DMS79 (cell line): ENCODE measurements around the gene CARS1.

ENCODE experiments used
- DNase-seq: peaks from one replicate; lab custom pipeline; 2025; lab: John Stamatoyannopoulos, UW

The CARS1 gene

DNA sequence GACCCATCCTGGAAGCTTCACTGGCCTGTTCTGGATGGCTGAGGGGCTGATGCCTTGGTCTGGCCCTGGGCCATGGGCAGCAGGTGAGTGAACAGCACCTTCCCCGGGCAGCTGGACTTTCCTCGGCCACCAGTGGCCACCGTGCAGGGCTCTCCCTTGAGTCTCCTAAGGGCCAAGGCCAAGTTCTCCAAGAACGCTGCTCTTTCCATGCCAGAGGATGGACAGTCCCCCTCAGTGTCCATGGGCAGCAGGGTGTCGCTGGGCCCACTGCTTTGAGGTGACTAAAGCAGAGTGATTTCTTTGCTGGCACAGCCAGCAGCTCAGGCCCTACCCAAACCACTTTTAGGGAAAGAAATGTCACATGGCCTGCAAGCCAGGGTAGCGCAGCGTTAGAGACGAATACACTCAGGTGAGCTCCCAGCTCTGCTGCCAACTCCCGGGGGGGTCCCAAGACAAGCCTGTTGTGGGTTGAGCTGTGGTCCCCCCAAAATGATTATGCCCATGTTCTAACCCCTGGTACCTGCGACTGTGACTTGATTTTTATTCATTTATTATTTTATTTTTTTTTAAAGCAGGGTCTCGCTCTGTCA, 3.3 kb upstream of the CARS1 start:
- DNase-seq: no peak

DNA sequence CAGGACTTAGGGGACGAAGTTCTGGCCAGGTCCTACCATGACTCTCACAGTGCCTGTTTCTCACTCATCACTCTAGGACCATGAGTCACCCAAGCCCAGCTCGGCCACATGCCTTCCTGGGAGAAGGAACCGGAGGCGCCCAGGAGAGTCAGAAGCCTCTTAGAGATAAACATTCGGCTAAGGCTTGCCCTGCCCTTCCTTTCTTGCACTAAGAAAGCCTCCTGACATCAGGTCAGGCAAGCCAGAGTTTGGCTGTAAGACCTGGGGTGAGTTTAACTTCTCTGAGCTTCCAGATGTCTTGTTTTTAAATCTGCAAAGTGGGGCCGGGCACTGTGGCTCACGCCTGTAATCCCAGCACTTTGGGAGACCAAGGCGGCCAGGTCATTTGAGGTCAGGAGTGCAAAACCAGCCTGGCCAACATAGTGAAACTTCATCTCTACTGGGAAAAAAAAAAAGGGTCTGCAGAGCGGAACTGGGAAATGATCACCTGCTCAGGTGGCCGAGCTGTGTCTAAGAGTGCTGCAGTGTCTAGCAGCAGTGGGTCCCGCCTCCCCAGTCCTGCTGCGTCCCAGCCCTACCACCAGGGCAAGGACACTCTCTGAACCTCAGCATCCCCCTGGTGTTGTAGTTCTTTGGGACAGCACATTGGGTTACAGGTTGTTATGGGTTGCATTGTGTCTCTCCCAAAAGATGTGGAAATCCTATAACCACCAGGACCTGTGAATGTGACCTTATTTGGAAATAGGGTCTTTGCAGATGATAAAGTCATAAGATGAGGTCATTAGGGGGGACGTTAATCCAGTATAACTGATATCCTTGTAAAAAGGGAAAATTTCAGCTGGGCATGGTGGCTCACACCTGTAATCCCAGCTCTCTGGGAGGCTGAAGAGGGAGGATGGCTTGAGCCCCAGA, 1.8 kb upstream of the CARS1 start:
- no peak for DNase-seq

- DNase-seq: no peak
Observed at GRCh38 chr11:3056296-3057068, 741 bp downstream of the CARS1 start.

DNA sequence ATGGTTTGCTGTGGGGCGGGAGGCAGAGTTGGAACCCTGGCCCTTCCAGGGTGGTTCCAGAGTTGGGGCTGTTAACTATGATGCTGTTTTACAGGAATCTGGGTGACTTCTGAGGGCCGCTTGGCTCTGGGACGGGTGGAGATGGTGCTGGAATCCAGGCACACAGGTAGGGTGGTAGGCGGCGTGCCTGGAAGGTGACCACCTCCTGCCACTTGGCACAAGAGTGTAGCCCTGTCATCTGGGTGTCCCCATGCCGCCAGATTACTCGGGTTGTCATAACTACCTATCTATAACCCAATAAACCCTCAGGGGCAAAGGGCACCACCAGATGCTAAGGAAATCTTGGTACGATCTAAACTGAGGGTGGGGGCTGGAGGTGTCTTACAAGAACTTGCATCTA, 1.3 kb downstream of the CARS1 start:
- DNase-seq: no peak

GRCh38 chr11:3052567-3052966, 4.7 kb downstream of the CARS1 start:
- DNase-seq: peak; percentile 13

GRCh38 chr11:3052109-3052479, 5.1 kb downstream of the CARS1 start:
- DNase-seq: peak; percentile 84

DNA sequence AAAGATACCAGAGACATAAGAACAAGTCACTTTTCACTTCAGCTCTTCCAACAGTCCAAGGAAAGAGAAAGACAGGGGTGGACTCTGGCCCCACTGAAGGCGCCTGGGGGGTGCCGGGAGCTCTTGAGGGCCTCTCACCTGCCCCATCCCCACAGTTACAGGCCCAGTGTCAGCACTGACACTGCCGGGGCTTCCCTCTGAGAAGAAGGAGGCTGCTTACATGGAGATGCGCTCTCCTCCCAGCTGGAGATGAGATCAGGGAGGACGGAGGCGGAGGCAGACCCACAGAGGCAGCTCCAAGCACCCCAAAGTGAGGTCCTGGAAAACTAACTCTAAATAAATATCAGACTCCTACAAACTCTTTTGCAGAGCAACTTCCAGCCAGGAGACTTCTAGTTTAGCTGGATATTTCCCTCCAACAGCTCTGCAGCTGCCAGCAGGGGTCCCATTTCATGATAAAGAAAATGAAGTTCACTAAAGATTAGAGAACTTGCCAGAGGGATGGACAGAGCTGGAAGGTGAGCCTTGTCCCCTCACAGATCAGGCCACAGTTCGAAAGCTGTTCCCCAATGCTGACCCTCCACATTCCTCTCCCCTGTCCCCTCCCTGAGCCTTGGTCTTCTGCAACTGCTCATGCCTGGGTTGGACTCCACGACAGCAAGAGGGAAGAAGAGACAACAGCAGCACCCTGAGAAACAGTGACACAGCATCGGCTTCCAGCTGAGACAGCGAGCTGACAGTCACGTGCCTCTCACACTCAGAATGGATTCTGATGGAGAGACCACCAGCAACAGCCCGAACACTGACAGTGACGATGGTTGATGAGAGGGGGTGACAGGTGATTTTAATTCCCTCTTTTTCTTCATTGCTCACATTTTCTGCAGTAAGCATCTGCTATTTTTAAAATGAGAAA, 5.8 kb downstream of the CARS1 start:
- no peak for DNase-seq

GRCh38 chr11:3050386-3051195, 6.6 kb downstream of the CARS1 start:
- no peak for DNase-seq

DNA sequence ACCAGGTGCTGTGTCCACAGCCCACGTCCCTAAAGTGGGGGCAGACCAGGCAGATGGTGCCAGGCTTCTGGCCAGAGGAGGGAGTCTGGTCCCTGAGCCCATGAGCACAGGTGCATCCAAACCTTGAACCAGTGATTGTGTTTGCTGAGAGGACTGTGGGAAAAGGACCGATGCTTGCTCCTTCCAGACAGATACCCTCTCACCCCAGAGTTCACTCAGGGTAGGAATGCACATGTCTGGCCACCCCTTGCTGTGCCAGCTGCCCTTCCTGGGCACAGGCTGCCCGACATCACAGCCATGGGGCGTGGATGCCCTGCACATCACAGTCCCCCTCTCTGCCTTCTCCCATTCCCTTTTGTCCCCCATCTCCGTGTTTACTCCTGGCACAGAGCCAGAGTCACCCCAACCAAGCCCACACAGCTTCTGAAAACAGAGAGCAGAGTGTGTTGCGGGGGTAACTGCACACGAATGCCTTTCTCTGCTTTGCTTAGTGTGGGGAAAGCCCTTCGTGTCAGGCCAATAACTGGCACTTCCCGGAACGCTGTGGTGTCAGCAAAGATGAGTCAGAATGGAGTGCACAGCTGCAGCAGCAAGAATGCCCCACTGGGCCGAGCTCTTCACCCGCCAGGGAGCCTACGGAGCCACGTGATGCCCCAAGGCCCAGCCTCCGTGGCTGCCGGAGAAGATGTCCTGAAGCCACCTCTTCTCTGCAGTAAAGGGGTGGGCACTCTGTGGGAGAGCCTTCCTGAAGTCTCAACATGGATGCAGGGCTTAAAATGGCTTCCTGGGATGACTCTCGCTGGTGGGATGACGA, 7.6 kb downstream of the CARS1 start:
- DNase-seq: peak; percentile 53

DNA sequence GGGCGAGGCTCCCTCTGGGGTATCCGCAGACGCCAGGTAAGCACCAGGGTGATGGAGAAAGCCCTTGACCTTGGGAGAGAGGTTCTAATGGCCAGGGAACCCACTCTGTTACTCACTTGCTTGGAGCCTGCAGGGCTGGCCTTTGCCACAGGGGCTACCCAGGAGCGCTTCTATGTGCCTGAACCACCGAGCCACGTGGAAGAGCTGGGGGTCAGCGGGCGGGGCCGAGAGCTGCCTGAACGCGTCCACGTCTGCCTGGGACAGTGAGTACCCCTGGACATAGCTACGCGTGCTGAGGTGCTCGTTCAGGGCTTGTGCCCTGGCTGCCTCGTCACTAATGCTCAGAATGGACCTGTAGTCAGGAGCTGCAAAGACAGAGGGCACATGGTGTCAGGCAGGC, 9.6 kb downstream of the CARS1 start:
- no peak for DNase-seq

- no peak for DNase-seq
Observed at GRCh38 chr11:3046641-3047040, 10.6 kb downstream of the CARS1 start.

GRCh38 chr11:3046190-3046589, 11.0 kb downstream of the CARS1 start:
- no peak for DNase-seq

GRCh38 chr11:3044915-3045314, 12.3 kb downstream of the CARS1 start:
- DNase-seq: no peak

- DNase-seq: no peak
Observed at GRCh38 chr11:3044004-3044403, 13.2 kb downstream of the CARS1 start.

DNA sequence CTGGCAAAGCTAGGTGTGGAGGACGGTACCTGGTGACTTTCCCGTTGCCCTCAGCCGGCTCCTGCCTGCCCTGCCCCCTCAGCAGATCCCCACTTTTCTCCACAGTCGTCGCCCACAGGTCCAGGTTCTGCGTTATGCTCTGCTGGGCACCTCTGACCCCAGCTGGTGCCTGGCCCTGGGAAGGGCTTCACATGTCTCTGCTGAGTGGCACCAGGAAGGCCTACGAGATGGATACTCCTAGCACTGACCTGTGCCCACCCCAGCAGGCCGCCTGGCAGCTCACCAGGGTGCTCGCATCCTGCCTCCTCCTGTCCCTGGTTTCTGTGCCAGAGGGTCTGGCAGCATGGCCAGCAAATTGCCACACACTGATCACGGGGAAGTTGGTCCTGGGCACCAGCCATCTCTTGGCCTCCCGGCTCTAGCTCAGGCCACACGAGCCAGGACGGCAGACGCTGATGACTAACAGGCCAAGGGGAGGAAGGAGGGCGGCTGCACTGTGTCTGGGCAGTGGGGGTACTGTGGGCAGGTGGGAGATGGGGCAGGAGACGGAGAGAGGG, 13.8 kb downstream of the CARS1 start:
- DNase-seq: no peak

GRCh38 chr11:3042496-3043314, 14.5 kb downstream of the CARS1 start:
- DNase-seq: no peak

- DNase-seq: no peak
Observed at GRCh38 chr11:3041699-3042441, 15.4 kb downstream of the CARS1 start.

DNA sequence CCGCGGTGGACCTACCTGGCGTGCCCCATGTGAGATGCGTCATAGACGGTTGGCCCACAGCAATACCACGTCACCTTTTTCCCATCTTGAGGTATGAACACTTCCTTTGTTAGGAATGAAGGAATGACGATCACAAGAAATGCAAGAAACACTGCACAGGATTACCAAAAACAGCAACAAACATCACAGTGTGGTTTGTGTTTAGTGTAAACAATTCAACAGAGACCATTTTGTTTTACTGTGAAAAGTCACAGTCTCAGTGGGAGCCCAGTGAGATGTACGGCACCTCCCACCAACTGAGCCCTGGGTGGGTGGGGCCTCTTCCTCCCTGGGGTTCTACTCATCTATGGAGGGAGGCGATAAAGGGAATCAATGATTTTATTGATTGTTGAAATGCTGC, 16.3 kb downstream of the CARS1 start:
- no peak for DNase-seq
